Activated naive CD4-positive, alpha-beta T cell treated with anti-CD3 and anti-CD28 coated beads, Interleukin-2, amount 50 U/mL, for 24 hours (primary cell): Measurements from ENCODE around the gene MTPN.

Experiments
- H3K27ac Mint-ChIP-seq: one replicate; pipeline ENCODE4 v1.8.0; 2021; ENCODE audit warnings: mild to moderate bottlenecking, mixed read lengths
- H3K27me3 Mint-ChIP-seq: one replicate; pipeline ENCODE4 v1.8.0; 2021; ENCODE audit warnings: mixed read lengths
- H3K36me3 Mint-ChIP-seq: one replicate; pipeline ENCODE4 v1.8.0; 2021; ENCODE audit warnings: mixed read lengths
- H3K4me1 Mint-ChIP-seq: one replicate; pipeline ENCODE4 v1.8.0; 2021; ENCODE audit warnings: mixed read lengths
- H3K4me3 Mint-ChIP-seq: one replicate; pipeline ENCODE4 v1.8.0; 2021; ENCODE audit warnings: mild to moderate bottlenecking, mixed read lengths
- H3K9me3 Mint-ChIP-seq: one replicate; pipeline ENCODE4 v1.8.0; 2021; ENCODE audit warnings: mixed read lengths

MTPN gene

GRCh38 chr7:135995748-135996147 is 18.6 kb upstream of the MTPN start:
- H3K36me3 Mint-ChIP-seq: no peaks in the 10 kb centered on the region
- no peak overlapping the region for H3K4me3 Mint-ChIP-seq
- no peak overlapping the region for H3K27ac Mint-ChIP-seq
- H3K9me3 Mint-ChIP-seq: no peaks in the 10 kb centered on the region
- H3K27me3 Mint-ChIP-seq: no peaks in the 10 kb centered on the region
- peaks cover 12% of the 10 kb centered on the region for H3K4me1 Mint-ChIP-seq

GRCh38 chr7:135994466-135995205 is 17.5 kb upstream of the MTPN start:
- no peaks in the 10 kb centered on the region for H3K9me3 Mint-ChIP-seq
- no peaks in the 10 kb centered on the region for H3K36me3 Mint-ChIP-seq
- H3K4me1 Mint-ChIP-seq: peaks cover 12% of the 10 kb centered on the region
- no peaks in the 10 kb centered on the region for H3K27me3 Mint-ChIP-seq
- no peak overlapping the region for H3K27ac Mint-ChIP-seq
- H3K4me3 Mint-ChIP-seq: no peak overlapping the region

- Mint-ChIP-seq H3K4me1 (peaks cover 12% of the 10 kb centered on the region), H3K4me3 (no peak overlapping the region), H3K27me3 (no peaks in the 10 kb centered on the region), H3K36me3 (no peaks in the 10 kb centered on the region), H3K9me3 (no peaks in the 10 kb centered on the region), H3K27ac (no peak overlapping the region)
These were observed 16.8 kb upstream of the MTPN start for GRCh38 chr7:135993950-135994349.

- Mint-ChIP-seq H3K27me3 (no peaks in the 10 kb centered on the region), H3K4me1 (peaks cover 12% of the 10 kb centered on the region), H3K4me3 (no peak overlapping the region), H3K9me3 (no peaks in the 10 kb centered on the region), H3K27ac (no peak overlapping the region), H3K36me3 (no peaks in the 10 kb centered on the region)
These were observed 14.7 kb upstream of the MTPN start for GRCh38 chr7:135991906-135992305.

- no peaks in the 10 kb centered on the region for H3K9me3 Mint-ChIP-seq
- H3K4me3 Mint-ChIP-seq: no peak overlapping the region
- H3K4me1 Mint-ChIP-seq: peaks cover 12% of the 10 kb centered on the region
- no peaks in the 10 kb centered on the region for H3K27me3 Mint-ChIP-seq
- no peaks in the 10 kb centered on the region for H3K36me3 Mint-ChIP-seq
- no peak overlapping the region for H3K27ac Mint-ChIP-seq
These were observed 14.2 kb upstream of the MTPN start for GRCh38 chr7:135991322-135991721.

- Mint-ChIP-seq H3K27me3 (no peaks in the 10 kb centered on the region), H3K36me3 (no peaks in the 10 kb centered on the region), H3K4me1 (peaks cover 12% of the 10 kb centered on the region), H3K4me3 (no peak overlapping the region), H3K27ac (no peak overlapping the region), H3K9me3 (no peaks in the 10 kb centered on the region)
These were observed 13.1 kb upstream of the MTPN start for GRCh38 chr7:135990258-135990657.

- H3K9me3 Mint-ChIP-seq: no peaks in the 10 kb centered on the region
- H3K36me3 Mint-ChIP-seq: no peaks in the 10 kb centered on the region
- peak overlapping the region; percentile 63 for H3K4me3 Mint-ChIP-seq
- no peaks in the 10 kb centered on the region for H3K27me3 Mint-ChIP-seq
- peak overlapping the region; percentile 73 for H3K27ac Mint-ChIP-seq
- H3K4me1 Mint-ChIP-seq: peaks cover 48% of the 10 kb centered on the region
These were observed 4.9 kb upstream of the MTPN start for GRCh38 chr7:135981958-135982646.

GRCh38 chr7:135980665-135981180 is 3.6 kb upstream of the MTPN start:
- peak overlapping the region; percentile 69 for H3K4me3 Mint-ChIP-seq
- H3K4me1 Mint-ChIP-seq: peaks cover 54% of the 10 kb centered on the region
- H3K27ac Mint-ChIP-seq: peak overlapping the region; percentile 94

GRCh38 chr7:135980012-135980551 is 2.9 kb upstream of the MTPN start:
- no peaks in the 10 kb centered on the region for H3K36me3 Mint-ChIP-seq
- peaks cover 58% of the 10 kb centered on the region for H3K4me1 Mint-ChIP-seq
- H3K4me3 Mint-ChIP-seq: peak overlapping the region; percentile 69
- peak overlapping the region; percentile 56 for H3K27ac Mint-ChIP-seq
- H3K27me3 Mint-ChIP-seq: no peaks in the 10 kb centered on the region
- no peaks in the 10 kb centered on the region for H3K9me3 Mint-ChIP-seq

More at GRCh38 chr7:135980665-135981180, 3.6 kb upstream of the MTPN start:
- Mint-ChIP-seq H3K27me3 (no peaks in the 10 kb centered on the region), H3K36me3 (no peaks in the 10 kb centered on the region), H3K9me3 (no peaks in the 10 kb centered on the region)

GRCh38 chr7:135979471-135980011 is 2.4 kb upstream of the MTPN start:
- Mint-ChIP-seq H3K27ac (peak overlapping the region; percentile 56), H3K27me3 (no peaks in the 10 kb centered on the region), H3K9me3 (no peaks in the 10 kb centered on the region), H3K4me3 (no peak overlapping the region), H3K36me3 (peaks cover under 1% of the 10 kb centered on the region), H3K4me1 (peaks cover 64% of the 10 kb centered on the region)

GRCh38 chr7:135978624-135979023 is 1.5 kb upstream of the MTPN start:
- Mint-ChIP-seq H3K27me3 (no peaks in the 10 kb centered on the region), H3K27ac (no peak overlapping the region), H3K9me3 (no peaks in the 10 kb centered on the region), H3K4me3 (peak overlapping the region; percentile 20), H3K4me1 (peaks cover 71% of the 10 kb centered on the region), H3K36me3 (peaks cover 2% of the 10 kb centered on the region)

GRCh38 chr7:135977742-135978066 is 545 bp upstream of the MTPN start:
- no peaks in the 10 kb centered on the region for H3K27me3 Mint-ChIP-seq
- H3K9me3 Mint-ChIP-seq: no peaks in the 10 kb centered on the region
- peaks cover 78% of the 10 kb centered on the region for H3K4me1 Mint-ChIP-seq
- peak overlapping the region; percentile 93 for H3K27ac Mint-ChIP-seq
- peak overlapping the region; percentile 96 for H3K4me3 Mint-ChIP-seq
- H3K36me3 Mint-ChIP-seq: peaks cover 2% of the 10 kb centered on the region

GRCh38 chr7:135976312-135977006 is 700 bp downstream of the MTPN start:
- peaks cover 77% of the 10 kb centered on the region for H3K4me1 Mint-ChIP-seq
- peak overlapping the region; percentile 93 for H3K27ac Mint-ChIP-seq
- H3K9me3 Mint-ChIP-seq: no peaks in the 10 kb centered on the region
- H3K4me3 Mint-ChIP-seq: peak overlapping the region; percentile 96
- H3K36me3 Mint-ChIP-seq: peaks cover 2% of the 10 kb centered on the region
- no peaks in the 10 kb centered on the region for H3K27me3 Mint-ChIP-seq

GRCh38 chr7:135975166-135975565 is 2.0 kb downstream of the MTPN start:
- no peaks in the 10 kb centered on the region for H3K9me3 Mint-ChIP-seq
- peak overlapping the region; percentile 96 for H3K4me3 Mint-ChIP-seq
- no peaks in the 10 kb centered on the region for H3K27me3 Mint-ChIP-seq
- H3K27ac Mint-ChIP-seq: no peak overlapping the region
- peaks cover 5% of the 10 kb centered on the region for H3K36me3 Mint-ChIP-seq
- H3K4me1 Mint-ChIP-seq: peaks cover 74% of the 10 kb centered on the region

GRCh38 chr7:135974667-135975066 is 2.5 kb downstream of the MTPN start:
- Mint-ChIP-seq H3K4me1 (peaks cover 74% of the 10 kb centered on the region), H3K36me3 (peaks cover 6% of the 10 kb centered on the region), H3K27me3 (no peaks in the 10 kb centered on the region), H3K4me3 (peak overlapping the region; percentile 77), H3K9me3 (no peaks in the 10 kb centered on the region), H3K27ac (no peak overlapping the region)
